ENCODE measurements around the gene LCNL1.

LCNL1 gene

DNA sequence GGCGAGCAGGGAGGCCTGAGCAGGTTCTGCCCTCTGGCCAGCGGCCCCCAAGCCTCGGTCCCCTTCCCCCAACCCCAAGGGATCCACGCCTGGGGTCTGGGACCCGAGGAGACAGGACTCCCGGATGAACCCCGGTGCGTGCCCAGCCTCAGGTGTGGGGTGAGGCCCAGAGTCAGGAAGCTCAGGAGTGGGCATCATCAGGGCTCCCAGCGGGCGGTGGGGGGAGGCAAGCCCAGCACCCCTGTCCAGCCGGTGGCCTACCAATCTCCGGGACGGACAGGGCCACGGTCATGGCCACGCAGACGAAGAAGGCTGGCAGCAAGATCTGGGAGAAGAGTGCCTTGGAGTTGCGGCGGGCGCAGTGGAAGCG lies 30.8 kb downstream of the LCNL1 start:
- DNase-seq: no peak

DNA sequence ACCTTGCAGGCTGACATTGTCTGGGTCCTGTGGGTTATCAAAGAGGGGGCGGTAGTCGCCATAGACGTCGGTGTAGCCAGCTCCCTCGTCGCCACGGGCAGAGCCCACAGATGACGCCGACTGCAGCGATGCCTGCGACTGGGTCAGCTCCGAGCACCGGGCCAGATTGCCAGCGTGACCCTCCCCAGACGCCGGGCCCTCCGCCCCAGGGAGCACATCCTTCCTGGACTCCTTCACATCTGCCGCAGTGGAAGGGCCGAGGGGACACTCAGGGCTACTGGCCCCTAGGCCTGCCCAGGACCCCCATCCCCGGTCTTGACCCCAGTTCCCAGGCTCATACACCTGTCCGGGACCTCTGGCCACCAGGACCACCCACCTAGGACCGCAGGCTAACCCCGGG lies 31.4 kb downstream of the LCNL1 start:
- DNase-seq: no peak

DNA sequence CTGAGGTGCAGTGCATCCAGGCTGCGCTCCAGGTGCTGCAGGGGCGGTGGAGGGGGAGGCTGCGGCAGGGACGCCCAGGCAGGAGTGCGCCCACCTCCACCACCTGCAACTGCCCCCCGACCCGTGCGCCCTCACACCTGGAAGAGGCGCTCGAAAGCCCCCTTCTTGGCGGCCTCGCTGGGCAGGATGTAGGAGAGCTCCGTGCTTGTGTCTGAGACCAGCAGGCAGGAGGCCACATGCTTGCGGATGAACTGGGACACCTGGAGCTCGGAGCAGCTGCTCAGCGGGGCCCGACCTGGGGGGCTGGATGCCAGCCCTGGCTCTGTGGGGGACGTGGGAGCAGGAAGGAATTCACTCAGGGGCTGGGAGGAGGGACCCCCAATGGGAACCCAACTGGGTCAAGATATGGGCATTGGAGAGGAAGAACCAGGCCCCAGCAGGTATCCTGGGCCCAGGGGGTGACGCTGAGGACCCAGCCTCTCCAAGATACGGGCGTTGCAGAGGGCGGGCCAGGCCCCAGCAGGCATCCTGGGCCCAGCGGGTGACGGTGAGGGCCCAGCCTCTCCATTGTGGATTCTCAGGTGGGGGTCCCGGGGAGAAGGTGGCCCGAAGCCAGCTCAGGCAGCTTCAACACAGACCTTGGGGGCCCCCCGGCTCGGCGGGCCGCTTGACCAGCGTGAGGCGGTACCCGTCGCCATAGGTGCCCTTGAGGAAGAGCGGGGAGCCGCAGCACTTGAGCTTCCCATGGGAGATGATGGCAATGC lies 32.2 kb downstream of the LCNL1 start:
- DNase-seq: no peak

- no peak for DNase-seq
These were observed 32.7 kb downstream of the LCNL1 start for GRCh38 chr9:137015540-137015930.

DNA sequence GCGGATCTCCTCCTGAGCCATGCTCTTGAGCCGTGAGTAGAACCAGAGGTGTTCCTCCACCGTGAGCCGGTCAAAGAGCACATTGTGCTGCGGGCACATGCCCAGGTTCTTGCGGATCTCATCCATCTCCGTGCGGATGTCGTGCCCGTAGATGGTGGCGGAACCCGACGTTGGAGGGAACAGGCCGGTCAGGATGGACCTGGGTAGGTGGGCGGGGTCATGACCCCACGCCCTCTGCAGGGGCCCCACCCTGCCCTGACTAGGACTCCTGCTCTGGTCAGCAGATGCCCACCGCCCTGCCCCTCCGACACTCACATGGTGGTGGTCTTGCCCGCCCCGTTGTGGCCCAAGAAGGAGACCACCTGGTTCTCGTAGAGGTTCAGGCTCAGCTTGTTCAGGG lies 33.2 kb downstream of the LCNL1 start:
- no peak for DNase-seq

DNA sequence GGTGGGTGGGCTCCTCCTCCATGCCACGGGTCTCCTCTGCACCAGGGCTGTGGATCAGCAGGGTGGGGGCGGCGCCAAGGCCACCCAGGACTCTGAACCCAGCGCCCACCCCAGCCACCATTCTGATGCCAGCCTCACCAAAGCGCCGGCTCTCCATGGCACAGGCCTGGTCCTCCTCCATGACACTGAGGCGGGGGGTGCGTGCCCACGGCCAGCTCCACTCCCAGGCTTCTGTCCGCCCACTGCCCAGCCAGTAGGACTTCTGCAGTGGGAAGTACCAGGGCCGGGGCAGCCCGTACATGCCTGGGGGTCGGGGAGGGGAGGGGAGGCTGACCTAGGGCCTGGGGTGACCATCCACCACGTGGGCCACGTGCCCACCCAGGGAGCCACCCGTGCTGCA lies 33.6 kb downstream of the LCNL1 start:
- DNase-seq: no peak

GRCh38 chr9:137017071-137017470 lies 34.3 kb downstream of the LCNL1 start:
- DNase-seq: no peak

DNA sequence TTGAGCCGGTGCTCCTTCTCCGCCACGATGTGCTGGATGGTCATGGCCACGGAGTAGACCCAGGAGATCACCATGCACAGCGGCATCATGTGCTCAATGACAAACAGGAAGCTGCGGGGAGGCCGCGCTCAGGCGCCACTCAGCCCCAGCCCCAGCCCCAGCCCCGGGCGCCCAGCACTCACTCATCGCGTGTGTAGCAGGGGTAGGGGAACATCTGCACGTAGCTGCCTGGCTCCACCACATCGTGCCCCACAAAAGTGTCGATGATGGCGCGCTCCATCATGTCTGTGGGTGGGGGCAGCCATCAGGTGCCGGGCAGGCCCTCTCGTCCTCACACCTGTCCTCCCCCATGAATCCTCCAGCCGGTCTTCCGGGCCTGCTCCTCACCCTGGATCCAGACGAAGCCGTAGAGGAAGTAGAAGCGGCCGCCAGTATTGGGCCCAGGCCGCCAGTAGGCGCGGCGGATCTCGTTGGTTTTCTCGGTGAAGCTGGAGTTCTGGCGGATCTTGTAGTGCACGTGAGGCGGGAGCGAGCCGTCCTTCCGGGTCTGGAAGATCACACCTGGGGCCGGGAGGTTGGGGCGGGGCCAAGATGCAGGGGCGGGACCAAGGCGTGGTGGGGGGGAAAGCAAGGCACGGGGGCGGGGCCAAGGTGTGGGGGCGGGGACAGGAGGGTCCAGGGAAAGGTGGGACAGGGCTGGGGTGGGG lies 35.2 kb downstream of the LCNL1 start:
- DNase-seq: no peak

DNA sequence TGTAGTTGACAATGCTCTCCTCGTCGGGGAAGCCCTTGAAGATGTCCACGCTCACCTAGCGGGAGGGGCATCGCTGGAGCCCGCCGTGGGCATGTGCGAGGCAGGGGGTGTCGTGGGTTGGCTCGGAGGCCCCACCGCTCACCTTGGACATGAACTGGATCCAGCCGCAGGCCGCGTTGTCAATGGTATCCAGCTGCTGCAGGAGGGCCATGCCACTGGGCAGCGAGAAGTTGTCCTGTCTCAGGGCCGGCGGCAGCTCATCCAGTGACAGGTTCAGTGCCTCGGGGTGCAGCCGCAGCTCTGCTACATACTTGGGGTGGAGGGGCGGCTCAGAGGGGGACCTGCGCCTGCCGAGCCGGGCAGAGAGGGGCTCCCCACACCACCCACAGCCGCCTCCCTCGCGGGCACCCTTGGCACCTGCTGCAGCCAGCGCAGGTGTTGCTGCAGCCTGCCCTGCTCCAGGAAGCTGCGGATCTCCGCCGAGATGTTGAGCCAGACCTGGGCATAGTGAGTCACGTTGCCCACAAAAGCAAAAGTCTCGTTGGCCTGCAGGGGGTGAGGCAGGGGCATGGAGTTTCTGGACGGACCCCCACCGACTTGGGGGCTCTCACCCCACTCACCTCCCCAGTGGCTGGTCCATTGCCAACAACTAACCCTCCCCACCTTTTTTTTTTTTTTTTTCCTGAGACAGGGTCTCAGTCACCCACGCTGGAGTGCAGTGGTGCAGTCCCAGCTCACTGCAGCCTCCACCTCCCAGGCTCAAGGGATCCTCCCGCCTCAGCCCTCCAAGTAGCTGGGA lies 36.2 kb downstream of the LCNL1 start:
- DNase-seq: no peak

- no peak for DNase-seq
These were observed 37.3 kb downstream of the LCNL1 start for GRCh38 chr9:137019891-137020683.

- no peak for DNase-seq
These were observed 38.2 kb downstream of the LCNL1 start for GRCh38 chr9:137020771-137021567.

GRCh38 chr9:137021568-137021978 lies 38.8 kb downstream of the LCNL1 start:
- DNase-seq: no peak

DNA sequence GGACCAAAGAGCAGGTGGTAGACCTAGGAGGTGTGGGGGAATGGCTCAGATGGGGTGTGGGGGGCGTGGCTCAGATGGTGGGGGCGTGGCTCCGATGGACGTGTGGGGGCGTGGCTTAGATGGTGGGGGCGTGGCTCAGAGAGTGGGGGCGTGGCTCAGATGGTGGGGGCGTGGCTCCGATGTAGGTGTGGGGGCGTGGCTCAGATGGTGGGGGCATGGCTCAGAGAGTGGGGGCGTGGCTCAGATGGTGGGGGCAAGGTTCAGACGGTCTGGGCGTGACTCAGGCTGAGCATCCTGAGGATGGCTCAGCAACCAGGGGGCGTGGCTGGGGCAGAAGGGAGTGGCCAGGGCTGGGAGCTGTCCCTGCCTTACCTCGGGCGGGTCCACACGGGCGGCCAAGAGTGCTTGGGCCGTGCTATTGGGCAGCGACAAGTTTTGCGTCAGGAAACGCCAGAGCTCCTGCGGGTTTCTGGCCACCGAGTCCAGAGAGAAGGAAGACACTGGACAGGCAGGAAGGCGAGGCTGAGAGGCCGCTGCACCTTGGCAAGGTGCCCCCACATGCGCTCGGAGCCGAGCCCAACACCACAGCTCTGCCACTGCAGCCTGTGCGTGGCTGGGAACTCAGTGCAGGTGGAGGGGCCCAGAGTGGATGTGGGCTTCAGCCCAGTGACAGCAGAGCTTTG lies 39.3 kb downstream of the LCNL1 start:
- DNase-seq: peak; percentile 89

GRCh38 chr9:137022662-137023008 lies 39.8 kb downstream of the LCNL1 start:
- no peak for DNase-seq

DNA sequence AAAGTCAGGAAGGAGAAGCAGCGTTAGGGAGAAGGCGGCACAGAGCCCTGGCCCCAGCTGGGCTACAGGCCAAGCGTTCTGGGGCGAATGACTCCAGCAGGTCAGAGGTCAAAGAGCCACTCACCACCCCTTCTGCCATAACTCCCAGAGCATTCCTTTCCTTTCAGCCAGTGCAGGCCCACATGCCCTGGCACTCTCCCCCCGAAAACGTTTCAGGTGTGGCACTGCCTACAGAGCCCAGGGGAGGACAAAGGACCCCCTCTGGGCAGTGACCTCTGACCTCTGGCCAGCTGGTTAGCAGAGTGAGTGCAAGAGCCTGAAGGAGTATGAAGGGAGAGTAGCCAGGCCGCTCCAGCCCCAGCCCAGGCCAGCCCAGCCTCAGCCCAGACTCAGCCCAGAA lies 40.4 kb downstream of the LCNL1 start:
- DNase-seq: no peak

DNA sequence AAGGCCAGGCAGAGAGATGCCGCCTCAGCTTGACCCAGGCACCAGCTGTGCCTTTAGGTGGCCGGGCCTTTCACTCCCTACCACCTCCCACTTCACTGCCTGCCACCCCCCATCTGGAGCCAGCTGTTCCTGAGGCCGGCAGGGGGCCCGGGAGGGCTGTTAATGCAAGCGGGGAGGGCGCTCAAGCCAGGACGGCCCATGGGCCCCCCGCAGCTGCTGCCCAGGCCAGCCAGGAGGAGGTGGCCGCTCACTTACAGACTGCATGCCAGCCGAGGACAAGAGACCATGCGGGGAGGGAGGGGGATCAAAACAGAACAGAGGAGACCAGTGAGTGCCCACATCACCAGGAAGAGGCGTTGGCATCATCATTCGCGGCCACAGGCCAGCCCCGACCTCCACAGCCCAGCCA lies 40.8 kb downstream of the LCNL1 start:
- DNase-seq: no peak

- DNase-seq: no peak
These were observed 42.7 kb downstream of the LCNL1 start for GRCh38 chr9:137025517-137025966.

GRCh38 chr9:137026384-137026783 lies 43.6 kb downstream of the LCNL1 start:
- DNase-seq: no peak

DNA sequence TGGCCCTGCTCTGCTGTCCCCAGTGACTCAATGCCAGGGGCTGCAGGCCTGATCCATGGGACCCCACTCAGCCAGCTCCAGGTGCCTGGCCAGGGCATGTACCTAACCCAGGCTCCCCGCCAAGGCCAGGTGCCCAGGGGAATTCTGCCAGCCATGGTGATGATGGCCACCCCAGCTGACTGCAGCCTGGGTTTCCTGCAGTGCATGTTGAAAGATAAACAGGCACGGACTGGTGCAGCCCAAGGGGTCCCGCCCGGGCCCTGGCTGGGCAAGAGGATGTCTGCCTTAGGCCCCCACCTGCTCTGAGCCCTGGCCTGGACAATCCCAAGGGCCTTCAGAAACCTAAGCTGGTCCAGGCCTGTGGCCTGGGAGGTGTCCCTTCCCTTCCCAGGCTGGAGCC lies 44.0 kb downstream of the LCNL1 start:
- no peak for DNase-seq

- no peak for DNase-seq
These were observed 44.8 kb downstream of the LCNL1 start, which contains the start of gene ABCA2 for GRCh38 chr9:137027369-137028262. Gene ABCA2 (minus strand): TSS chr9:137028237. CDS start chr9:137028140, 97 bp downstream.
